Measurements from ENCODE around the gene CEP126.

CEP126 gene

GRCh38 chr11:102012946-102013345 lies 98.1 kb downstream of the CEP126 start:
- Mint-ChIP-seq H3K36me3 (no peaks in the 10 kb centered on the region), H3K4me1 (no peaks in the 10 kb centered on the region), H3K27ac (no peak overlapping the region), H3K9me3 (peaks cover 0 to 1% of the 10 kb centered on the region in 2 donors), H3K4me3 (no peak overlapping the region), H3K27me3 (peaks cover 24 to 31% of the 10 kb centered on the region in 2 donors)
- DNase-seq: no peak
- no peak for ATAC-seq (replicated peaks)

- DNase-seq: no peak
- Mint-ChIP-seq H3K4me3 (no peak overlapping the region), H3K9me3 (peaks cover 0 to 1% of the 10 kb centered on the region in 2 donors), H3K27me3 (peaks cover 22 to 29% of the 10 kb centered on the region in 2 donors), H3K36me3 (no peaks in the 10 kb centered on the region), H3K4me1 (no peaks in the 10 kb centered on the region), H3K27ac (no peak overlapping the region)
- no peak for ATAC-seq (replicated peaks)
These were observed 99.9 kb downstream of the CEP126 start for GRCh38 chr11:102014756-102015155.

- Mint-ChIP-seq H3K4me1 (no peaks in the 10 kb centered on the region), H3K36me3 (no peaks in the 10 kb centered on the region), H3K4me3 (no peak overlapping the region), H3K27ac (no peak overlapping the region), H3K9me3 (peaks cover 0 to 1% of the 10 kb centered on the region in 2 donors), H3K27me3 (peaks cover 17 to 20% of the 10 kb centered on the region in 2 donors)
- DNase-seq (no peak), ATAC-seq (replicated peaks) (no peak)
These were observed 102.2 kb downstream of the CEP126 start for GRCh38 chr11:102017026-102017425.

- H3K36me3 Mint-ChIP-seq: no peaks in the 10 kb centered on the region
- H3K4me1 Mint-ChIP-seq: no peaks in the 10 kb centered on the region
- peaks cover 7 to 19% of the 10 kb centered on the region in 2 donors for H3K27me3 Mint-ChIP-seq
- H3K27ac Mint-ChIP-seq: no peak overlapping the region
- no peak for ATAC-seq (replicated peaks)
- H3K4me3 Mint-ChIP-seq: no peak overlapping the region
- no peak for DNase-seq
- H3K9me3 Mint-ChIP-seq: no peaks in the 10 kb centered on the region
These were observed 111.4 kb downstream of the CEP126 start for GRCh38 chr11:102026217-102026616.

GRCh38 chr11:102026959-102027358 lies 112.1 kb downstream of the CEP126 start:
- H3K27ac Mint-ChIP-seq: no peak overlapping the region
- H3K9me3 Mint-ChIP-seq: no peaks in the 10 kb centered on the region
- ATAC-seq (replicated peaks): no peak

GRCh38 chr11:102036757-102037156 lies 121.9 kb downstream of the CEP126 start:
- no peaks in the 10 kb centered on the region for H3K4me1 Mint-ChIP-seq
- H3K4me3 Mint-ChIP-seq: no peak overlapping the region
- no peak overlapping the region for H3K27ac Mint-ChIP-seq
- no peaks in the 10 kb centered on the region for H3K36me3 Mint-ChIP-seq
- H3K27me3 Mint-ChIP-seq: peaks cover 13 to 19% of the 10 kb centered on the region in 2 donors
- ATAC-seq (replicated peaks): no peak
- peaks cover 6 to 8% of the 10 kb centered on the region in 2 donors for H3K9me3 Mint-ChIP-seq
- no peak for DNase-seq

More at GRCh38 chr11:102026959-102027358, 112.1 kb downstream of the CEP126 start:
- no peak for DNase-seq
- no peak overlapping the region for H3K4me3 Mint-ChIP-seq
- H3K36me3 Mint-ChIP-seq: no peaks in the 10 kb centered on the region
- H3K4me1 Mint-ChIP-seq: no peaks in the 10 kb centered on the region
- peaks cover 7 to 19% of the 10 kb centered on the region in 2 donors for H3K27me3 Mint-ChIP-seq

- peaks cover 6 to 12% of the 10 kb centered on the region in 2 donors for H3K4me1 Mint-ChIP-seq
- peaks cover 3 to 4% of the 10 kb centered on the region in 2 donors for H3K36me3 Mint-ChIP-seq
- no peak for ATAC-seq (replicated peaks)
- peaks cover 0 to 5% of the 10 kb centered on the region in 2 donors for H3K9me3 Mint-ChIP-seq
- no peak for DNase-seq
- no peak overlapping the region for H3K27ac Mint-ChIP-seq
- H3K27me3 Mint-ChIP-seq: peaks cover 29 to 46% of the 10 kb centered on the region in 2 donors
- H3K4me3 Mint-ChIP-seq: peak overlapping the region; percentile 77 to 79
These were observed 132.0 kb downstream of the CEP126 start for GRCh38 chr11:102046841-102047240.

GRCh38 chr11:102047305-102047924 lies 132.6 kb downstream of the CEP126 start, which contains the start of gene CFAP300:
Gene CFAP300, plus strand, starts transcription at chr11:102047437. Its CDS starts 34 bp downstream, at chr11:102047471.
- ATAC-seq (replicated peaks): peak; percentile 65 to 72
- DNase-seq: peak; percentile 42
- Mint-ChIP-seq H3K4me3 (peak within 1 kb of the TSS; percentile 77 to 79), H3K27ac (no peak within 1 kb of the TSS), H3K36me3 (peaks cover 3 to 4% of the 10 kb centered on the region in 2 donors), H3K27me3 (peaks cover 29 to 46% of the 10 kb centered on the region in 2 donors), H3K9me3 (peaks cover 0 to 5% of the 10 kb centered on the region in 2 donors), H3K4me1 (peaks cover 6 to 12% of the 10 kb centered on the region in 2 donors)

All from stimulated activated naive B cell treated with anti-CD40 and anti-IgM and Interleukin-4, amounts not matched to agents 10 μg/mL and 1 μg/mL and 100 μg/mL, for 72 hours (primary cell).